Measurements from ENCODE around the gene GNB1.

The GNB1 gene

DNA sequence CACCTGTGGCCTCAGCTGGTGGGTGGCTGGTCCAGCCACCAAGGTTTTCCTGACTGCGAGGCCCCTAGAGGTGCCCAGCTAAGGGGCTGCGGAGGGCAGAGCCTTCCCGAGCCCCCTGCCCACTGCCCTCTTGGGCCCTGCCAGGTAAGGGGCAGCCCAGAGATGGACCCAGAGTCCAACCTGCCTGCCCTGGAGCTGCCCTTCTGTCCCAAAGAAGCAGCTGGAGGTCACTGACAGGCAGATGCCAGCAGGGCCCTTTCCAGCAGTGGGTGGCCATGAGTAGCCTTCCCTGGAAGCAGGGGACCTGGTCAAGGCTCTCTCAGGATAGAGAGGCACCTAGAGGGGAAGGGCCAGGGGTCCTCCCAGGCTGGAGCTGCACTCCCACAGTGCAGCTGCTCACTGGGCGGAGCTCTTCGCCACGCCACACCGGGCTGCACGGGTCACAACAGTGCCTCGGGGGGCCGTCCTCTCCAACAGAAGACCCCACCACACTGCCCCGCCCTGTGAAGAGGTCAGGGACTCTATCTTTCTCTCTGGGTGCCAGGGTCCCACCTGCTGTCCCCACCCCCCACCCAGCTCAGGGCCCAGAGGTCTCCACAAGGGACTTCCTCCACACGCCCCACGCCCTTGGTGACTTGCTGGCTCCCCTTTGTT is 10.9 kb upstream of the GNB1 start:
- no peaks in the 10 kb centered on the region for H3K36me3 ChIP-seq (ENCODE audit: control insufficient read depth in 1 of 2, insufficient read depth in 2 of 2, low read length in 2 of 2)
- H3K4me1 ChIP-seq (ENCODE audit: control insufficient read depth in 1 of 2, insufficient read depth in 2 of 2, low read length in 2 of 2) = peaks cover 0 to 4% of the 10 kb centered on the region in 2 donors
- no peak overlapping the region for H3K27ac ChIP-seq (ENCODE audit: low read length)
- no peak overlapping the region for H3K4me3 ChIP-seq (ENCODE audit: low read depth in 1 of 2, low read length in 2 of 2)
- H3K9me3 ChIP-seq (ENCODE audit: control insufficient read depth in 1 of 2, low read length in 2 of 2) = no peaks in the 10 kb centered on the region
- no peaks in the 10 kb centered on the region for H3K27me3 ChIP-seq (ENCODE audit: low read depth, low read length)

DNA sequence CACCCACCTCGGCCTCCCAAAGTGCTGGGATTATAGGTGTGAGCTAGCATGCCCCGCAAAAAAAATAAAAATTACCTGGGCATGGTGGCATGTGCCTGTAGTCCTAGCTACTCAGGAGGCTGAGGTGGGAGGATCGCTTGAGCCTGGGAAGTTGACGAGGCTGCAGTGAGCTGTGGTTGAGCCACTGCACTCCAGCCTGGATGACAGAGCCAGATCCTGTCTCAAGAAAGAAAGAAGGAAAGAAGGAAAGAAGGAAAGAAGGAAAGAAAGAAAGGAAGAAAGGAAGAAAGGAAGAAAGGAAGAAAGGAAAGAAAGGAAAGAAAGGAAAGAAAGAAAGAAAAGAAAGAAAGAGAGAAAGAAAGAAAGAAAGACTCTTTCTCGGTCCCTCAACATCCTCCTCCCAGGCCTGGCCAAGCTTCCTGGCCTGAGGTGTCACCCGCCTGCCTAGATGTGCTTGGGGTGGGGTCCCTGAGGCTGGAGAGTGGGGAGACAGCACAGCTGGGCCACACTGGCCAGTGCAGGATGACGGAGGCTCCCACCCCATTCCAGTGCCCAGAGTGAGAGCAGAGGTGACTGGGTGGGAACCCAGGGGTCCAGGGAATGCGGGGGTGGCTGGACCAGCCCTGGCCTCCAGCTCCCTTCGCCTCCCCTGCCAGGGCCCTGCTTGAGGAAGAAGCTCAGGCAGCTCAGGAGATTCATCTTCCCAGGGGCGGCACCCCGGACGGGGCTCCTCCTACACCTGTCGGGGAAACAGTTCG is 10.2 kb upstream of the GNB1 start:
- Histone ChIP-seq H3K27ac (ENCODE audit: low read length) (no peak overlapping the region), H3K36me3 (ENCODE audit: control insufficient read depth in 1 of 2, insufficient read depth in 2 of 2, low read length in 2 of 2) (no peaks in the 10 kb centered on the region), H3K27me3 (ENCODE audit: low read depth, low read length) (peaks cover under 1% of the 10 kb centered on the region), H3K9me3 (ENCODE audit: control insufficient read depth in 1 of 2, low read length in 2 of 2) (no peaks in the 10 kb centered on the region), H3K4me1 (ENCODE audit: control insufficient read depth in 1 of 2, insufficient read depth in 2 of 2, low read length in 2 of 2) (peaks cover 0 to 1% of the 10 kb centered on the region in 2 donors), H3K4me3 (ENCODE audit: low read depth in 1 of 2, low read length in 2 of 2) (no peak overlapping the region)

DNA sequence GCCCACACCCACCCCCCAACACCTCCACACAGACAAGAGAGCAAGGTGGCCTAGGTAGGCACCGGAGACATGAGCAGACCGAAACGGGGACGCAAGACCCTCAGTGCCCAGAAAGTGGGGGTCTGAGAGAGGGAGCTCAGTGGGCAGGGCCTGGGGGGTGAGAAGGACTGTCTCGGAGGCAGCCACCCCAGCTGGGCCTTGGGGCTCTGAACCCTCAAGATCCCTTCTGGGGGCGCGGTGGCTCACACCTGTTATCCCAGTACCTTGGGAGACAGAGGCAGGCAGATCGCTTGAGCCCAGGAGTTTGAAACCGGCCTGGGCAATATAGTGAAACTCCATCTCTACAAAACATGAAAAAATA is 9.1 kb upstream of the GNB1 start:
- Histone ChIP-seq H3K9me3 (ENCODE audit: control insufficient read depth in 1 of 2, low read length in 2 of 2) (no peaks in the 10 kb centered on the region), H3K27me3 (ENCODE audit: low read depth, low read length) (peaks cover 4% of the 10 kb centered on the region), H3K4me3 (ENCODE audit: low read depth in 1 of 2, low read length in 2 of 2) (no peak overlapping the region), H3K27ac (ENCODE audit: low read length) (no peak overlapping the region), H3K4me1 (ENCODE audit: control insufficient read depth in 1 of 2, insufficient read depth in 2 of 2, low read length in 2 of 2) (peaks cover 0 to 2% of the 10 kb centered on the region in 2 donors), H3K36me3 (ENCODE audit: control insufficient read depth in 1 of 2, insufficient read depth in 2 of 2, low read length in 2 of 2) (no peaks in the 10 kb centered on the region)

DNA sequence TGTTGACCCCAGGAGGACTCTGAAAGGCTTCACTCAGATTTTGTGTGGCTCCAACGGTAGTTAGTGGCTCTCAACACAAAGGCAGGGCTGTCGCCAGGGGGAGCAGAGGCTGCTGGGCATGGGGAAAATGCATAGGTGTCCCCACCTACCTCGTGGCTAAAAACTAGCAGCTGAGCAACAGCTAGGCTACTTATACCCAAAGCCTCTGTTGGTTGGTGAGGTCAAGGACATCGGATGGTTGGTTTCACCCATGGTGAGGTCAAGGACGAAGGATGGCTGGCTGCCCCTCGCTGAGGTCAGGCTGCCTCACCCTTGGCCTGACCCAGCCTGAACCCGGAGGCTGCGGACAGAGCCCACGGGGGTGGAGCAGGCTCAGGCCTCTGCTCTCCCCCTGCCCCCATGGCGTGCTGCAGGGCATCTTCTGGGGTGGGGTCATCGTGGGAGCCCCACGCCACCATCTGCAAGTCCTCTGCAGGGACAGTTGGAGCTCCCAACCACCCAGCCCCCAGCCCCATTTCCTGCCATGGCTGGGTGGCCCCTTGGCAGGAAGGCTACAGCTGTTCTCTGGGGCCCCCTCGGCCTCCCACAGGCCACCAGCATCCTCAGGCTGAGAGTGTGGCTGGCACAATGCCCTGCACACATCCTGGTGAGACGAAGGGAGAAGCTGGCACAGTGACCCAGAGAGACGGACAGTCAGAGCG is 8.5 kb upstream of the GNB1 start:
- Histone ChIP-seq H3K27ac (ENCODE audit: low read length) (no peak overlapping the region), H3K36me3 (ENCODE audit: control insufficient read depth in 1 of 2, insufficient read depth in 2 of 2, low read length in 2 of 2) (no peaks in the 10 kb centered on the region), H3K4me1 (ENCODE audit: control insufficient read depth in 1 of 2, insufficient read depth in 2 of 2, low read length in 2 of 2) (peaks cover 0 to 7% of the 10 kb centered on the region in 2 donors), H3K9me3 (ENCODE audit: control insufficient read depth in 1 of 2, low read length in 2 of 2) (no peaks in the 10 kb centered on the region), H3K27me3 (ENCODE audit: low read depth, low read length) (peaks cover 4% of the 10 kb centered on the region), H3K4me3 (ENCODE audit: low read depth in 1 of 2, low read length in 2 of 2) (no peak overlapping the region)

DNA sequence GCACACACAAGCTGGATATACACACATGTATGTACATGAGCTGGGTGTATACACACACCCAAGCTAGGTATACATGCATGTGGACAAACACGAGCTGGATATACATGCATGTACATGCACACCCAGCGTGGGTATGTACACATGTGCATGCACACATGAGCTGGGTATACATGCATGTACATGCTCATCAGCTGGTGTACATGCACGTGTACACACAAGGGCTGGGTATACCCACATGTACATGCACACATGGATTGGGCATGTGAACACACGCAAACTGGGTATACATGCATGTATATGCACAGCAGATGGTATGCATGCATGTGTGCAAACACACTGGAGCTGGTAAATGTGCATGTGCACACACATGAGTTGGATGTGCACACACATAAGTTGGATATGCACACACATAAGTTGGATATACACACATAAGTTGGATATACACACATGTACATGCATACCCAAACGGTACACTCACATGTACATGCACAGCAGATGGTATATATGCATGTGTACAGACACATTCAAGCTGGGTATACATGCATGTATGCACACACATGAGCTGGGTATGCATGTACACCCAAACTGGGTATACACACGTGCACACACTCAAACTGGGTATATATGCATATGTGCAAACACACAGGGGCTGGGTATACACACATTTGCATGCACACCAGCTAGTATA is 7.5 kb upstream of the GNB1 start:
- H3K36me3 ChIP-seq (ENCODE audit: control insufficient read depth in 1 of 2, insufficient read depth in 2 of 2, low read length in 2 of 2) = no peaks in the 10 kb centered on the region
- no peaks in the 10 kb centered on the region for H3K9me3 ChIP-seq (ENCODE audit: control insufficient read depth in 1 of 2, low read length in 2 of 2)
- H3K4me1 ChIP-seq (ENCODE audit: control insufficient read depth in 1 of 2, insufficient read depth in 2 of 2, low read length in 2 of 2) = peaks cover 0 to 9% of the 10 kb centered on the region in 2 donors
- no peak overlapping the region for H3K4me3 ChIP-seq (ENCODE audit: low read depth in 1 of 2, low read length in 2 of 2)
- no peak overlapping the region for H3K27ac ChIP-seq (ENCODE audit: low read length)
- peaks cover 4% of the 10 kb centered on the region for H3K27me3 ChIP-seq (ENCODE audit: low read depth, low read length)

DNA sequence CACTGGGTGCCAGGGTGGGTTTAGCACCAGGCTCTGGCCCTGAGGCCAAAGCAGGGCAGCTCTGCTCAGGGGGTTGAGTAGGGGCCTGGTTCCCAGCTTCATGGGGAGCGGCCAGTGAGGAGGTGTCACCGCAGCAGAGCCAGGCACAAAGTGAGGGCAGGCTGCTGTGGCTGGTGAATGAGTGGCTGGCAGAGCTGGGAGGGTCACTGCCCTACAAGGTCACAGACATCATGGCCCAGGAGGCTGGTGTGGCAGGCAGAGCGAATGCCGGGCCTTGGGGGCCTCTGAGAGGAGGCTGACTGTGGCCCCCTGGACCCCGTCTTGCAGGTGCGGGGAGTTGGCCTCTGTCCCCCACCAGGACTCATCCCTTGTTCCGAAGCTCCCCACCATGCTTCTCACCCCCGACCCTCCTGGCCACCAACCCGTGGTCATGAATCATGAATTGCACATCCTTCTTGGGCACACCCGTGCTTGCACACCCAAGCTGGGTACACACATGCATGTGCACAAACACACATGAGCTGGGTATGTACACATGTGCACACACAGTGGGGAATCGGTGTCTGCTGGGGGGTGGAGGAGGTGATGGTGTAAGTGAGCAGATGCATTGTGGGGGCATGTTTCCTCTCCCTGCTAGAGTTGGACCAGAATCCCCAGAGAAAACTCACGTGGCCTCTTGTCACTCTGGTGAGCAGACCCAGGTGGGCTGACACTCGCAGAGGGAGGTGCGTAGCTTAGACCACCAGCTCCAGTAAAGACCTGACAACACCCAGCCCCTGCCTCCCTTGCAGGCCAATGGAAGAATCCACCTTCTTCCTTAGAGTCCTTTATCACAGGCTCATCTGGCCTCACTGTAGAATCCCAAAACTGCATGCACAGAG is 4.8 kb upstream of the GNB1 start:
- Histone ChIP-seq H3K4me1 (ENCODE audit: control insufficient read depth in 1 of 2, insufficient read depth in 2 of 2, low read length in 2 of 2) (peaks cover 0 to 19% of the 10 kb centered on the region in 2 donors), H3K27me3 (ENCODE audit: low read depth, low read length) (peaks cover 4% of the 10 kb centered on the region), H3K9me3 (ENCODE audit: control insufficient read depth in 1 of 2, low read length in 2 of 2) (no peaks in the 10 kb centered on the region), H3K36me3 (ENCODE audit: control insufficient read depth in 1 of 2, insufficient read depth in 2 of 2, low read length in 2 of 2) (no peaks in the 10 kb centered on the region), H3K4me3 (ENCODE audit: low read depth in 1 of 2, low read length in 2 of 2) (no peak overlapping the region), H3K27ac (ENCODE audit: low read length) (peak overlapping the region; percentile 33)

DNA sequence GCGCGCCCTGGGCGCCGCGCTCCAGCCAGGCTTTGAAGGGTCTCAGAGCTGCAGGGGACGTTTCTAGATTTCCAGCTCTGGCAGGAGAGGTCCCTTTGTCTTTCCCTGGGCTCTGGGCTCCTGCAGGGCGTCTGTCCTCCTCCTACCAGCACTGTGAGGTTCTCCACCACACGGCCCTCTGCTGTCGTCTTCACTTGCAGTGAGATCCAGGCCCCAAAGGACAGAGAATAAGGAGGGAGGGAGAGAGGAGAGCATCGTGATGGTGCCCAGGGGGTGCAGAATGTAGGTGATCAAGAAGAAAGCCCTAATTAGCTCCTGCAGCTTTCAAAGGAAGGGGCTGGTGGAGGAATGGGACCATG is 4.2 kb upstream of the GNB1 start:
- peaks cover 0 to 19% of the 10 kb centered on the region in 2 donors for H3K4me1 ChIP-seq (ENCODE audit: control insufficient read depth in 1 of 2, insufficient read depth in 2 of 2, low read length in 2 of 2)

DNA sequence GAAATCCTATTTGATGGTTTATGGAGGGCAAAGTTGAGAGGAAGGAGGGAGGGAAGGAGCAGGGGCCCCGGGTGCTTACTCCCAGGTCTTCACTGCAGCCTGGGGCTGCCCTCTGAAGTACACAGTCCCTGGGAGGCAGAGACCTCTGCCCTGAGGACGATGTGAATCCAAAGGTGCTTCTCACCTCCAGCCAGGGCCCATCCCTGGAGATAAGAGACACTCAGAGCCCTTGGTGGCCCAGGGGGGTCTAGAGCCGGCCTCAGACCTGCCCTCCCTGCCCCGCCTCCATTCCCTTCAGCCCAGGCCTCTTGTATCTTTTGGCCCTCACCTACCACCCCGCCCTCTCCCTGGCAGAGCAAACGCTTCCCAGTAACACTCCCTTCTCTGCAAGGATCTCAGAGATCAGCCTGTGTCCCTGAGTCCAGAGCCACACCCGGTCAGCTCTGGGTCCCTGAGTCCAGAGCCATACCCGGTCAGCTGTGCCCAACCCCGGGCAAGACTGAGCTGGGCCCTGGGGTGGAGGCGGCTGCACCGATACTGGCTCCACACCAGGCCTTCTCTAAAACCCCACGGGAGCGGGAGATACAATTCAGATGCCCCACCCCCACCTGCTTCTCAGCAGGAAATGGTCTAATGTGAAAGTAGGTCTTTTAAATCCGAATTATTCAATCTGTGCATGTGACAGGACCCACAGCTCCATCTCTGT is 3.6 kb upstream of the GNB1 start:
- Histone ChIP-seq H3K9me3 (ENCODE audit: control insufficient read depth in 1 of 2, low read length in 2 of 2) (no peaks in the 10 kb centered on the region), H3K4me3 (ENCODE audit: low read depth in 1 of 2, low read length in 2 of 2) (no peak overlapping the region), H3K27me3 (ENCODE audit: low read depth, low read length) (peaks cover 4% of the 10 kb centered on the region), H3K36me3 (ENCODE audit: control insufficient read depth in 1 of 2, insufficient read depth in 2 of 2, low read length in 2 of 2) (no peaks in the 10 kb centered on the region), H3K4me1 (ENCODE audit: control insufficient read depth in 1 of 2, insufficient read depth in 2 of 2, low read length in 2 of 2) (peaks cover 0 to 19% of the 10 kb centered on the region in 2 donors), H3K27ac (ENCODE audit: low read length) (peak overlapping the region; percentile 33)

More for the DNA sequence above, 4.2 kb upstream of the GNB1 start:
- Histone ChIP-seq H3K27me3 (ENCODE audit: low read depth, low read length) (peaks cover 4% of the 10 kb centered on the region), H3K4me3 (ENCODE audit: low read depth in 1 of 2, low read length in 2 of 2) (no peak overlapping the region), H3K9me3 (ENCODE audit: control insufficient read depth in 1 of 2, low read length in 2 of 2) (no peaks in the 10 kb centered on the region), H3K27ac (ENCODE audit: low read length) (peak overlapping the region; percentile 33), H3K36me3 (ENCODE audit: control insufficient read depth in 1 of 2, insufficient read depth in 2 of 2, low read length in 2 of 2) (no peaks in the 10 kb centered on the region)

DNA sequence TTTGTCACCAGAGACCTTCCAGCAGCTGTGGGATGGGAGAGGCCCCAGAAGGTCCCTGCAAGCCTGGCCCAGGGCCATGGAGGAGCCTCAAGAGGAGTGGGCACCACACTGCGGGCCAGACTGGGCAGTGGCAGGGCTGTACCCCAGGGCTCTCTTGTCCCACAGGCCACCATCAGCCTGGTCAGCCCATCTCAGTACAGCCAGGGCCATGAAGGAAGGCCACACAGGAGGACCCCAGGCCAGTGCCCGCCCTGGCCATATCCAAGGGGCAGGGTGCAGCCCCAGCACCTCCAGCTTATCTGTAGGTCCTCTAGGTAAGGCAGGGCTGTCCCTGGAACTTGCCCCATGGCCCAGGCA is 3.1 kb upstream of the GNB1 start:
- Histone ChIP-seq H3K9me3 (ENCODE audit: control insufficient read depth in 1 of 2, low read length in 2 of 2) (no peaks in the 10 kb centered on the region), H3K4me1 (ENCODE audit: control insufficient read depth in 1 of 2, insufficient read depth in 2 of 2, low read length in 2 of 2) (peaks cover 3 to 24% of the 10 kb centered on the region in 2 donors), H3K4me3 (ENCODE audit: low read depth in 1 of 2, low read length in 2 of 2) (no peak overlapping the region), H3K27me3 (ENCODE audit: low read depth, low read length) (peaks cover 4% of the 10 kb centered on the region), H3K27ac (ENCODE audit: low read length) (peak overlapping the region; percentile 23), H3K36me3 (ENCODE audit: control insufficient read depth in 1 of 2, insufficient read depth in 2 of 2, low read length in 2 of 2) (no peaks in the 10 kb centered on the region)

DNA sequence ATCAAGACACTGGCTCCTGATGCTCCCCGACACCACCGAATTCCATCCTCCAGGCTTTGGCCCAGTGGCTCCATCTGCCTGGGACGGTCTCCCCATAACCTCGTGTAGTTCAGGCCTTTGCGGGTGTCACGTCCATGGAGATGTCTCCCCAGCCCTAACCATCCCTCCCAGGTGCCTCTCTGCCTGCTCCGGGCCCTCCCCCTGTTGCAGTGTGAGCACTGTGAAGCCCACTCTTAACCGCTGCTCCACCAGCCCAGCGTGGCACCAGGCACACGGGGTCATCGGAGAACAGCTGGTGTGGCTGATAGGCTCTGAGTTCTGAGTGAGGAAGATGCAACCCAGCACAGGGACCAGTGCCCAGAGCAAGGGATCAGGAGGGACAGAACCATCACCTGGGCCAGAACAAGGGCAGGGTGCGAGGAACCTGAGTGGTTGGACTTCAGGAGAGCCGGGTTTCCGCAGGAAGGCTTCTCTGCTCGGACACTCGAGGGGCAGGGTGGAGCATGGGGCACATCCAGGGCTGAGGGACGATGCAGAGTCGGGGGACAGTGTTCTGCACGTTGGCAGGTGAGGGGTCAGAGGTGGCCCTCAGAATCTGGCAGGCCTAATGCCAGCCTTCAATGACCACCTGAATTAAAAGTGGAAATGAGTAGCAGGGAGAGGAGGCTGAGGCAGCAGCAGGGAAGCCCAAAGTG is 2.6 kb upstream of the GNB1 start:
- Histone ChIP-seq H3K4me3 (ENCODE audit: low read depth in 1 of 2, low read length in 2 of 2) (no peak overlapping the region), H3K4me1 (ENCODE audit: control insufficient read depth in 1 of 2, insufficient read depth in 2 of 2, low read length in 2 of 2) (peaks cover 7 to 30% of the 10 kb centered on the region in 2 donors), H3K27me3 (ENCODE audit: low read depth, low read length) (peaks cover 4% of the 10 kb centered on the region), H3K36me3 (ENCODE audit: control insufficient read depth in 1 of 2, insufficient read depth in 2 of 2, low read length in 2 of 2) (no peaks in the 10 kb centered on the region), H3K9me3 (ENCODE audit: control insufficient read depth in 1 of 2, low read length in 2 of 2) (no peaks in the 10 kb centered on the region), H3K27ac (ENCODE audit: low read length) (peak overlapping the region; percentile 23)

All from muscle layer of duodenum (tissue), 2 donors.